NCI-H774 (cell line): ENCODE measurements around the gene TPRKB.
"Not testable (repeated sequence)": the region's sequence is repeated elsewhere in the genome, so short reads cannot be mapped to it uniquely, and the experiment has no call there.

Experiments
- DNase-seq: peaks from one replicate; lab custom pipeline; 2025; lab: John Stamatoyannopoulos, UW

The TPRKB gene

GRCh38 chr2:73700131-73700611, 37.0 kb downstream of the TPRKB start:
- no peak for DNase-seq

- no peak for DNase-seq
These were observed 37.7 kb downstream of the TPRKB start for GRCh38 chr2:73699437-73699836.

- no peak for DNase-seq
These were observed 39.0 kb downstream of the TPRKB start for GRCh38 chr2:73698101-73698500.

GRCh38 chr2:73697606-73698005, 39.5 kb downstream of the TPRKB start:
- no peak for DNase-seq

- DNase-seq: not testable (repeated sequence)
These were observed 40.2 kb downstream of the TPRKB start for GRCh38 chr2:73696985-73697384.

- DNase-seq: not testable (repeated sequence)
These were observed 40.6 kb downstream of the TPRKB start for GRCh38 chr2:73696521-73696920.

GRCh38 chr2:73690372-73691088, 46.6 kb downstream of the TPRKB start:
- peak; percentile 9 for DNase-seq

- DNase-seq: not testable (repeated sequence)
These were observed 48.7 kb downstream of the TPRKB start for GRCh38 chr2:73688494-73688893.

GRCh38 chr2:73685764-73686438, 51.2 kb downstream of the TPRKB start:
- DNase-seq: no peak

GRCh38 chr2:73684905-73685304, 52.2 kb downstream of the TPRKB start:
- not testable (repeated sequence) for DNase-seq

- not testable (repeated sequence) for DNase-seq
These were observed 52.8 kb downstream of the TPRKB start for GRCh38 chr2:73684325-73684724.

GRCh38 chr2:73679951-73680571, 57.1 kb downstream of the TPRKB start:
- DNase-seq: peak; percentile 15
